Measurements from ENCODE around the gene SYNE2. TPM values are rescaled to one million over a fixed set of nuclear protein-coding genes. Genes with fewer than 3 reads are reported as not detected.

The SYNE2 gene
- total RNA-seq, 2 experiments from 2014 or later: 192 to 218 TPM

- no peak for DNase-seq
- Mint-ChIP-seq H3K4me3 (no peak overlapping the region), H3K27ac (peak overlapping the region; percentile 34), H3K27me3 (no peaks in the 10 kb centered on the region), H3K9me3 (no peaks in the 10 kb centered on the region), H3K4me1 (peaks cover 31% of the 10 kb centered on the region), H3K36me3 (ENCODE audit: low read depth) (peaks cover 57% of the 10 kb centered on the region)
- POLR2A ChIA-PET: no interaction called here
- CTCF ChIA-PET: interaction anchor here (0.5 to 1.1 kb wide), 2 partner anchors 11 to 70 kb away, joined by 3 to 4 read pairs; no protein-coding TSS in a partner anchor
These were observed 342.4 kb downstream of the SYNE2 start for GRCh38 chr14:64195199-64195598.

GRCh38 chr14:64196056-64196455 is 343.3 kb downstream of the SYNE2 start:
- CTCF ChIA-PET: interaction anchor here (1.1 kb wide), 1 partner anchor 10 kb away, joined by 3 read pairs; no protein-coding TSS in a partner anchor
- no peak overlapping the region for H3K27ac Mint-ChIP-seq
- H3K9me3 Mint-ChIP-seq: no peaks in the 10 kb centered on the region
- peaks cover 31% of the 10 kb centered on the region for H3K4me1 Mint-ChIP-seq
- POLR2A ChIA-PET: no interaction called here
- DNase-seq: no peak
- H3K27me3 Mint-ChIP-seq: no peaks in the 10 kb centered on the region
- H3K4me3 Mint-ChIP-seq: no peak overlapping the region
- peaks cover 55% of the 10 kb centered on the region for H3K36me3 Mint-ChIP-seq (ENCODE audit: low read depth)

DNA sequence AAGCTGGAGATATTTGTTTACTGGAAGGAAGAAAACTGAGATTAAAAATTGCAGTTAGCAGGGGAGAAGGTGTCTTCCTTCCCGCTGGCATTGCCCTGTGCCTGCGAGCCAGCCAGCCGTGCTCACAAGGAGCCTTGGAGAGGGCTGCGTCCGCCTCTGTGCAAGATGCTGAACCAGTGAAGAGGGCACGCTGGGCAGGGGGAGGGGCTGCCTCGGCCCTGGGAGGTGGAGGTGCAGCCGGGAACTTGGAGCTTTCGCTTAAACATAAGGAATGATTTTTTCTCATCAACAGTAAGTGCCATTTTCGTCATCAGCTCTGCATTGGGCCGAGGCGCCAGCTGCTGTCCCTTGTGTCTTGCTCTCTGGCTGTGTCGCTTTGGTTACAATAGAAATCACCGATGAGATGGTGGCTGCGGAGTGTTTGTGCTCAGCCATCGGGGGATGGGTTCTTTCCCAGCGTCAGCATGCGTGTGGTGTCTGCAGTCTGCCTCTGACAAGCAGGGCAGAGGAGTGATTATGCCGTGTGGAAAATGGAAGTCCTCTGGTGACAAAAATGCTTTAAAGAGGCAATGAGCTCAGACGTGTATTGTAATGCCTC is 344.1 kb downstream of the SYNE2 start:
- Mint-ChIP-seq H3K36me3 (ENCODE audit: low read depth) (peaks cover 46% of the 10 kb centered on the region), H3K4me3 (no peak overlapping the region), H3K27ac (no peak overlapping the region), H3K27me3 (no peaks in the 10 kb centered on the region), H3K9me3 (no peaks in the 10 kb centered on the region), H3K4me1 (peaks cover 31% of the 10 kb centered on the region)
- ChIA-PET CTCF (interaction anchor here (0.6 kb wide), 1 partner anchor 205 kb away, joined by 3 read pairs; no protein-coding TSS in a partner anchor), POLR2A (no interaction called here)
- no peak for DNase-seq

DNA sequence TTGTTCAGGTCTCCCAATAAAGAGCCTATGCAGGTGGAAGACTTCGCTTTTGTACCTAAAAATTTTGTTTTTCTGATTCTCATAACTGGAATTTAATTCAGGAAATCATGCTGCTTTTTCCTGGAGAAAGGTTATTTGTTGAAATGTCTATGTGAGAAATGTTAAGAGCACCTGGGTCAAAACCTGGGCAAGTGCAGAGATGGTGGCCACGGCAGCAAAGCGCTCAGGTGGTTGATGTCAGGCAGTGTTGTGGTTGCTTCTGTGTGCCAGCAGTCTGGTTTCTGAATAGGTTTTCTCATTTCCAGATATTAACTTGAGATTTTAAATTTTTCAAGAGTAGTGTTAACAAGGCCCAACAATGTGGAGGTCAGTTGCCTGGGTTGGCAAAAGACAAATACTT is 345.2 kb downstream of the SYNE2 start:
- CTCF ChIA-PET: no interaction called here
- no peak overlapping the region for H3K27ac Mint-ChIP-seq
- no peak for DNase-seq
- no peak overlapping the region for H3K4me3 Mint-ChIP-seq
- no peaks in the 10 kb centered on the region for H3K27me3 Mint-ChIP-seq
- POLR2A ChIA-PET: no interaction called here
- peaks cover 31% of the 10 kb centered on the region for H3K4me1 Mint-ChIP-seq
- H3K9me3 Mint-ChIP-seq: no peaks in the 10 kb centered on the region
- peaks cover 42% of the 10 kb centered on the region for H3K36me3 Mint-ChIP-seq (ENCODE audit: low read depth)

GRCh38 chr14:64198486-64198885 is 345.7 kb downstream of the SYNE2 start:
- POLR2A ChIA-PET: no interaction called here
- Mint-ChIP-seq H3K4me1 (peaks cover 31% of the 10 kb centered on the region), H3K36me3 (ENCODE audit: low read depth) (peaks cover 43% of the 10 kb centered on the region), H3K27me3 (no peaks in the 10 kb centered on the region), H3K9me3 (no peaks in the 10 kb centered on the region), H3K4me3 (no peak overlapping the region), H3K27ac (no peak overlapping the region)
- CTCF ChIA-PET: interaction anchor here (1.1 kb wide), 1 partner anchor 11 kb away, joined by 3 read pairs; no protein-coding TSS in a partner anchor
- DNase-seq: no peak

DNA sequence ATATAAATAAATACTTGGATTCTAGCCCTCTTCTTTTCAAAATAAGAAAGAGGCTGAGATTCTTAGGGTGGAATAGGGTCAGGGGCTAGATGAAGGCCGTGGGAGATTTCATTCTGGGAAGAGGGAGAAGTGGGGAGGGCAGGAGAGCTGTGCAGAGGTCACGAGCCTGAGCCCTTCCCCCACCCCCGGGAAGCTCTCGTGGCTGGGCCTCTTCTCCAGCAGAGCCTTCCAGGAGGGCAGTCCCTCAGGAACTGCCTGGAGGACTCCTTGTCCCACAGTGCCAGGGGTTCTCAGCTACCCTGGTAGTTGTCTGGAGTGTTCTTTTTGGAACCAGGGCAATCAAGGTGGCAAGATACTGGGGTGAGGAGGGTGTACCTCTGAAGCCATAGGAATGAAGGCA is 347.4 kb downstream of the SYNE2 start:
- CTCF ChIA-PET: interaction anchor here (1.2 kb wide), 1 partner anchor 10 kb away, joined by 3 read pairs; no protein-coding TSS in a partner anchor
- Mint-ChIP-seq H3K9me3 (no peaks in the 10 kb centered on the region), H3K4me1 (peaks cover 16% of the 10 kb centered on the region), H3K4me3 (no peak overlapping the region), H3K36me3 (ENCODE audit: low read depth) (peaks cover 30% of the 10 kb centered on the region), H3K27me3 (no peaks in the 10 kb centered on the region), H3K27ac (no peak overlapping the region)
- POLR2A ChIA-PET: no interaction called here
- no peak for DNase-seq

- H3K4me1 Mint-ChIP-seq: peaks cover 5% of the 10 kb centered on the region
- DNase-seq: no peak
- H3K27me3 Mint-ChIP-seq: no peaks in the 10 kb centered on the region
- ChIA-PET CTCF (no interaction called here), POLR2A (no interaction called here)
- H3K27ac Mint-ChIP-seq: no peak overlapping the region
- peaks cover 27% of the 10 kb centered on the region for H3K36me3 Mint-ChIP-seq (ENCODE audit: low read depth)
- no peak overlapping the region for H3K4me3 Mint-ChIP-seq
- H3K9me3 Mint-ChIP-seq: no peaks in the 10 kb centered on the region
These were observed 348.5 kb downstream of the SYNE2 start for GRCh38 chr14:64201296-64201695.

DNA sequence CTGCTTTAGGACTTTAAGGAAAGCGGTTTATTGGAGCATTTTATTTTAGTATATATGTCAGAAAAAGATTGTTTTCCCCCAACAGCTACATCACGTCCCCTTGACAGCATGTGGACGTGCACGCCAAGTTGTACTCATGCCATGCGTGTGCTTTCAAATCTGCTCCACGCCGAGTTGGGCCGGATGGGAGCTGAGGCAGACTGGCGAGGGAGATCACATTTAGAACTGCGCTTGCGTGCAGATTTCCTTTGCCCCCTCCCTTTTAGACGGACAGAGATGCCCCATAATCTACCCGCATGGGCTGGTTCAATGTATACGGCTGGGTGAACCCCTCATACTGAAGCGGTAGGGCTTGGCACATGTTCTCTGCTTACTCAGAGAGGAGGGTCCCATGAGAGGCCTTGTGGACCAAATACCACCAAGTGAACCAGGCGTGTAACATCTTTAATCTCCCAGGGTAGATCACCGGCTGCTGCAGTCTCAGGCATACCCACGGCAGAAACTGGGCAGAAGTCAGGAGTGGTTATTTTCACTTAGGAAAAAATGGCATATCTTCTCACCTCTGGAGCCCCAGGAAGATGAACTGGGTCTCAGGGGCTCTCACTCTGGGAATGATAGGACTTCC is 349.2 kb downstream of the SYNE2 start:
- H3K27ac Mint-ChIP-seq: no peak overlapping the region
- H3K36me3 Mint-ChIP-seq (ENCODE audit: low read depth): peaks cover 28% of the 10 kb centered on the region
- ChIA-PET CTCF (no interaction called here), POLR2A (no interaction called here)
- H3K4me3 Mint-ChIP-seq: no peak overlapping the region
- DNase-seq: no peak
- no peaks in the 10 kb centered on the region for H3K9me3 Mint-ChIP-seq
- H3K27me3 Mint-ChIP-seq: no peaks in the 10 kb centered on the region
- peaks cover 2% of the 10 kb centered on the region for H3K4me1 Mint-ChIP-seq

DNA sequence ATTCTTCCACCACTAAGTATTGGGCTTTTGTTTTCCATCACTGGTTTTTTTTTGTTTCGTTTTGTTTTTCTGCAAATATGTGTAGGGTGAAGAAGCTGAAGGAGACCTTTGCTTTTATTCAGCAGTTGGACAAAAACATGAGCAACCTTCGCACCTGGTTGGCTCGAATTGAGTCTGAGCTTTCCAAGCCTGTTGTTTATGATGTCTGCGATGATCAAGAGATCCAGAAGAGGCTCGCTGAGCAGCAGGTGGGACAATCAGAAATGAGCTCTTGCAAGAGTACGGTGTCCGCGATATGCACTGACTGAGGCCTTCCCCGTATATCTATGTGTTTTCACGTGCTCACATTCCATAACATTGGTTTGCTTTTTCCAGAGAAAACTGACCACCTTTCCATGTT is 349.9 kb downstream of the SYNE2 start:
- Mint-ChIP-seq H3K4me3 (no peak overlapping the region), H3K4me1 (peaks cover under 1% of the 10 kb centered on the region)
- POLR2A ChIA-PET: no interaction called here

GRCh38 chr14:64203366-64204006 is 350.7 kb downstream of the SYNE2 start:
- ChIA-PET CTCF (interaction anchor here (0.6 kb wide), 1 partner anchor 1213 kb away, joined by 4 read pairs; no protein-coding TSS in a partner anchor), POLR2A (no interaction called here)
- H3K4me1 Mint-ChIP-seq: no peaks in the 10 kb centered on the region
- H3K9me3 Mint-ChIP-seq: no peaks in the 10 kb centered on the region
- no peak for DNase-seq
- no peaks in the 10 kb centered on the region for H3K27me3 Mint-ChIP-seq
- H3K4me3 Mint-ChIP-seq: no peak overlapping the region
- no peak overlapping the region for H3K27ac Mint-ChIP-seq
- peaks cover 26% of the 10 kb centered on the region for H3K36me3 Mint-ChIP-seq (ENCODE audit: low read depth)

More for the DNA sequence above, 349.9 kb downstream of the SYNE2 start:
- H3K27me3 Mint-ChIP-seq: no peaks in the 10 kb centered on the region
- no peaks in the 10 kb centered on the region for H3K9me3 Mint-ChIP-seq
- peaks cover 22% of the 10 kb centered on the region for H3K36me3 Mint-ChIP-seq (ENCODE audit: low read depth)
- H3K27ac Mint-ChIP-seq: no peak overlapping the region
- no peak for DNase-seq
- CTCF ChIA-PET: no interaction called here

DNA sequence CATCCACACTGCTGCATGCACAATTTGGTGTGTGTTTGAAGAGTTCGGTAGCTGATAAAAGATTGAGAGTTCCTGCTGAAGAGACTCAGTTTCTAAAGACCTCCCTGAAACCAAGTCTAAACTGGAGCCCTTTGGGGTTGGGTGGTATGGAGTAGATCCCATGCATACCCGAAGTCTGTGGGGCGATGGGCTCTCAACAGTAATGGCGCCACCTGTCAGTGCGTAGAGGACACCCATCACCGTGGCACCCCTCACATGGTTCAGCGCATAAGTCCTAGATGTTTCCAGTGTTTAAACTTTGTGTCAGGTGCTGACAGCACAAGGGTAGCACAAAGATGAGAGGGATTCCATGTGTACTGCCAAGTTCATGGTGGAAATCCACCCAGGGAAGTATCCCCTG is 355.5 kb downstream of the SYNE2 start:
- Mint-ChIP-seq H3K4me3 (no peak overlapping the region), H3K36me3 (ENCODE audit: low read depth) (peaks cover 55% of the 10 kb centered on the region), H3K4me1 (peaks cover 4% of the 10 kb centered on the region), H3K9me3 (no peaks in the 10 kb centered on the region), H3K27ac (no peak overlapping the region), H3K27me3 (no peaks in the 10 kb centered on the region)
- ChIA-PET POLR2A (no interaction called here), CTCF (interaction anchor here (0.9 kb wide), 1 partner anchor 86 kb away, joined by 3 read pairs; the partner anchor contains the start of gene ESR2)
- no peak for DNase-seq

DNA sequence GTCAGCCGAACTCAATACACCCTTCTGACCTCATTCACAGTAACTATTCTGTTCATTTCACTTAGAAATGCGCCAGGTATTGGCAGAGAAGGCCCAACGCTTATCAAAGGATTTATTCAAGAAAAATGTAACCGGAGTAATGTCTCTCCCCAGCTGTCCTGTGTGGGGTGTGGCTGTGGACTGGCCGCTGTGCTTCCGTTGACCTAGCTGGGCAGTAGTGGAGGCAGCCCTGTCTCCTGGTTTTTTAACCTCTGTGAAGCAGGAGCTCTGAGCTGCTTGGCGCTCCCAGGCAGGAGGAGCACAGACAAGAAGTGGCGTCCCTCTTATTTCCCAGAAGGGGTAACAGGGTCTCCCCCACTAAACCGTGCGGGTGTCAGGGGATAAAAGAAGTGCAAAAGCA is 356.2 kb downstream of the SYNE2 start:
- Mint-ChIP-seq H3K4me3 (no peak overlapping the region), H3K9me3 (no peaks in the 10 kb centered on the region), H3K4me1 (peaks cover 4% of the 10 kb centered on the region), H3K27me3 (no peaks in the 10 kb centered on the region), H3K27ac (no peak overlapping the region), H3K36me3 (ENCODE audit: low read depth) (peaks cover 56% of the 10 kb centered on the region)
- ChIA-PET CTCF (interaction anchor here (0.8 to 1.1 kb wide), 4 partner anchors 10 to 367 kb away, joined by 3 read pairs; partner anchors contain the start of gene ESR2), POLR2A (no interaction called here)
- DNase-seq: no peak

DNA sequence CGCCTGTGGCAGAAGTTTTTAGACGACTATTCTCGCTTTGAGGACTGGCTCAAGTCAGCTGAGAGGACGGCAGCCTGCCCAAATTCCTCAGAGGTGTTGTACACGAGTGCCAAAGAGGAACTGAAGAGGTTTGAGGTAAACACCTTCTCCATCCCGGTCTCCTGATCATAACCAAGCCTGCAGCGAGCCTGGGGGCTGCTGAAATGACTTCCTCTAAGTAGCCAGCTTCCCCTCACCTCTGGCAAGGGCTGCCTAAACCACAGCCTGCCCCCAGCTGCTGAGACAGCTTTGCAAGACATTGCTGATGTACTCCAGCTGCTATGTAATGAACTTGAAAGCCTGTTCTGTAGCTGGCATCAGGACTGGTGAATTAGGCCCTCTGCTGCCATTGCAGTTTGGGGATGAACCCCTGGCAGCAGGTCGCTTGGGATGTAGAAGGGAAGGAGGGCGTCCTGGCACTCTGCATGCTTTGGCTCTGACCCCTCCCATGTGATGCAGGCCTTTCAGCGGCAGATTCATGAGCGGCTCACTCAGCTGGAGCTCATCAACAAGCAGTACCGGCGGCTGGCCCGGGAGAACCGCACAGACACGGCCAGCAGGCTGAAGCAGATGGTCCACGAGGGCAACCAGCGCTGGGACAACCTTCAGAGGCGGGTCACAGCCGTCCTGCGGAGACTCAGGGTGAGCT is 356.8 kb downstream of the SYNE2 start:
- Mint-ChIP-seq H3K4me3 (no peak overlapping the region), H3K36me3 (ENCODE audit: low read depth) (peaks cover 59% of the 10 kb centered on the region), H3K27ac (no peak overlapping the region), H3K27me3 (no peaks in the 10 kb centered on the region), H3K4me1 (peaks cover 4% of the 10 kb centered on the region), H3K9me3 (no peaks in the 10 kb centered on the region)
- POLR2A ChIA-PET: interaction anchor here (0.6 kb wide), 1 partner anchor 322 kb away, joined by 3 read pairs; no protein-coding TSS in a partner anchor
- CTCF ChIA-PET: interaction anchor here (0.8 to 1.4 kb wide), 4 partner anchors 11 to 368 kb away, joined by 3 read pairs; no protein-coding TSS in a partner anchor
- DNase-seq: no peak
